ENCODE results near the gene PPAT.

Gene PPAT

GRCh38 chr4:56435140-56435926 is at the start of gene PPAT:
Gene PPAT (minus strand): TSS chr4:56435615. CDS start chr4:56435477, 138 bp downstream.
- no peak for TF ChIP-seq CTCF (IDR thresholded peaks at IDR 0.05; ENCODE audit: low read depth, low read length, missing control alignments)
- peak within 1 kb of the TSS; percentile 90 for H3K4me3 ChIP-seq (ENCODE audit: low read depth, low read length)
- in situ Hi-C loops (cut with HindIII; ENCODE audit: low pct_ligation_motif_present, low sequenced_read_pairs), result no loop called here

GRCh38 chr4:56480691-56481090 is 45.3 kb upstream of the PPAT start:
- Histone ChIP-seq H3K27me3 (replicated peaks) (no peaks in the 10 kb centered on the region), H3K27ac (no peak overlapping the region), H3K36me3 (replicated peaks) (peaks cover 51% of the 10 kb centered on the region), H3K4me3 (ENCODE audit: low read depth, low read length) (no peak overlapping the region)
- in situ Hi-C loops (cut with HindIII; ENCODE audit: low pct_ligation_motif_present, low sequenced_read_pairs), result no loop called here
- no peak for DNase-seq
- no peak for TF ChIP-seq CTCF (IDR thresholded peaks at IDR 0.05; ENCODE audit: low read depth, low read length, missing control alignments)

More at GRCh38 chr4:56435140-56435926, at the start of gene PPAT:
- no peaks in the 10 kb centered on the region for H3K36me3 ChIP-seq (replicated peaks)
- DNase-seq, result peak; percentile 97
- H3K27me3 ChIP-seq (replicated peaks), result no peaks in the 10 kb centered on the region
- peak within 1 kb of the TSS; percentile 69 for H3K27ac ChIP-seq

- in situ Hi-C loops (cut with HindIII; ENCODE audit: low pct_ligation_motif_present, low sequenced_read_pairs), result no loop called here
- no peak for TF ChIP-seq CTCF (IDR thresholded peaks at IDR 0.05; ENCODE audit: low read depth, low read length, missing control alignments)
- Histone ChIP-seq H3K4me3 (ENCODE audit: low read depth, low read length) (no peak overlapping the region), H3K27me3 (replicated peaks) (no peaks in the 10 kb centered on the region), H3K36me3 (replicated peaks) (peaks cover 70% of the 10 kb centered on the region), H3K27ac (no peak overlapping the region)
- no peak for DNase-seq
Measured at GRCh38 chr4:56477192-56477702, 41.8 kb upstream of the PPAT start.

GRCh38 chr4:56475917-56476316 is 40.5 kb upstream of the PPAT start:
- Histone ChIP-seq H3K27me3 (replicated peaks) (no peaks in the 10 kb centered on the region), H3K36me3 (replicated peaks) (peaks cover 71% of the 10 kb centered on the region), H3K27ac (no peak overlapping the region), H3K4me3 (ENCODE audit: low read depth, low read length) (no peak overlapping the region)
- DNase-seq, result no peak
- TF ChIP-seq CTCF (IDR thresholded peaks at IDR 0.05; ENCODE audit: low read depth, low read length, missing control alignments), result no peak
- in situ Hi-C loops (cut with HindIII; ENCODE audit: low pct_ligation_motif_present, low sequenced_read_pairs), result no loop called here

- Histone ChIP-seq H3K4me3 (ENCODE audit: low read depth, low read length) (no peak overlapping the region), H3K27me3 (replicated peaks) (no peaks in the 10 kb centered on the region), H3K27ac (no peak overlapping the region), H3K36me3 (replicated peaks) (peaks cover 31% of the 10 kb centered on the region)
- in situ Hi-C loops (cut with HindIII; ENCODE audit: low pct_ligation_motif_present, low sequenced_read_pairs), result no loop called here
- TF ChIP-seq CTCF (IDR thresholded peaks at IDR 0.05; ENCODE audit: low read depth, low read length, missing control alignments), result no peak
- no peak for DNase-seq
Measured at GRCh38 chr4:56469489-56470210, 34.2 kb upstream of the PPAT start.
